Activated CD4-positive, alpha-beta T cell treated with anti-CD3 and anti-CD28 coated beads for 4 hours (primary cell): ENCODE results near the gene TSPAN33.
"Not testable (repeated sequence)": the region's sequence is repeated elsewhere in the genome, so short reads cannot be mapped to it uniquely, and the experiment has no call there.

Source experiments
- DNase-seq, 2 donors: peaks; one replicate each; pipeline ENCODE4 v3.0.0-alpha.2; 2020

Gene TSPAN33, protein sequence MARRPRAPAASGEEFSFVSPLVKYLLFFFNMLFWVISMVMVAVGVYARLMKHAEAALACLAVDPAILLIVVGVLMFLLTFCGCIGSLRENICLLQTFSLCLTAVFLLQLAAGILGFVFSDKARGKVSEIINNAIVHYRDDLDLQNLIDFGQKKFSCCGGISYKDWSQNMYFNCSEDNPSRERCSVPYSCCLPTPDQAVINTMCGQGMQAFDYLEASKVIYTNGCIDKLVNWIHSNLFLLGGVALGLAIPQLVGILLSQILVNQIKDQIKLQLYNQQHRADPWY

DNA sequence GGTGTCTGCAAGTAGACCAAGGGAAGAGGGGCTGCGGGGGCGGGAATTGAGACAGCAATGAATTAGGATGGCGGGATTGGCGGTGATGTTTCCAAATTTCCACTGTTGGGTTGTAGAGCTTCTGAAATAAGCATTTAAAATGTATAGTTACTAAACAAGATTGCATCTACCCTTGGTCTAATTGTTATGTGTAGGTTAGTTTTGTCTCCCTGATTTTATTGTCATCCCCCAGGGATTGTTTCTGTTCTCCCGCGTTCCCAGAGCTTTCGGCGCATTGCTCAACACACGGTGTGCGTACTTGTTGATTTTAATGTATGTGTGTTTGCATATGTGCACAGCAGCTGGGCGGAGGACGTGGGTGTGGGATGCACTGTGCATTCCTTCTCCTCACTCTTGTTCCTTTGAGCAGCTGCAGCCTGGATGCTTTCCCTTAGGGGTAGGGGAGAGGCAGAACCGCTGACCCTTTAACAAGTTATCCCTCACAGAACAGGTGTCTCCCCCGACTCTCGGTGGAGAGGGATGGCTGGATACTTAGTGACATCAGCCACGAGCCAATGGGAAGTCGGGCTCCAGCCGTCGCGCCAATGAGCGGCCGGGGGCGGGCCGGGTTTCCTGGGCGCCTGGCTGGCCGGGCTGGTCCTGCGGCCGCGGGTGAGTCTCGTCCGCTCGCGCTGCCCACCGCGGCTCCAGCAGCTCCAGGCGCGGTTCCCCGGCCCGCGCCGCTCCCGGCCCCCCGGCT is at the start of gene TSPAN33:
Gene TSPAN33, plus strand, starts transcription at position 613 of the 739 bp plus-strand sequence. CDS start 274 bp downstream, outside the sequence.
- peak; percentile 42 to 43 for DNase-seq

DNA sequence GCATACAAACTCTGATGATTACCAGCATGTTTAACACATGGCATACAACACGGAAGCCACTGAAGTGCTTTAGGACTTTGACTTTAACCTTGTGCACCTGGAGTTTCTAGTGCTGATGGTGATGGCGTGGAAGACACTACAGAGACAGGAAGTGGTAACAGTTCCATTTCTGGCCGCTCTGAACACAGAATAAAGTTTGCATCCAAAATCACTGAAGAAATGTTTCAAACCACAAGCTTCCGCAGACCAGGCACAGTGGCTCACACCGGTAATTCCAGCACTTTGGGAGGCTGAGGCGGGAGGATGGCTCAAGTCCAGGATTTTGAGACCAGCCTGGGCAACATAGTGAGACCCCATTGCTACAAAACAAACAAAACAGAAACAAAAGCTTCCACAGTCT is 49.2 kb upstream of the TSPAN33 start:
- peak in 1 of 2 donors; percentile 2 for DNase-seq

DNA sequence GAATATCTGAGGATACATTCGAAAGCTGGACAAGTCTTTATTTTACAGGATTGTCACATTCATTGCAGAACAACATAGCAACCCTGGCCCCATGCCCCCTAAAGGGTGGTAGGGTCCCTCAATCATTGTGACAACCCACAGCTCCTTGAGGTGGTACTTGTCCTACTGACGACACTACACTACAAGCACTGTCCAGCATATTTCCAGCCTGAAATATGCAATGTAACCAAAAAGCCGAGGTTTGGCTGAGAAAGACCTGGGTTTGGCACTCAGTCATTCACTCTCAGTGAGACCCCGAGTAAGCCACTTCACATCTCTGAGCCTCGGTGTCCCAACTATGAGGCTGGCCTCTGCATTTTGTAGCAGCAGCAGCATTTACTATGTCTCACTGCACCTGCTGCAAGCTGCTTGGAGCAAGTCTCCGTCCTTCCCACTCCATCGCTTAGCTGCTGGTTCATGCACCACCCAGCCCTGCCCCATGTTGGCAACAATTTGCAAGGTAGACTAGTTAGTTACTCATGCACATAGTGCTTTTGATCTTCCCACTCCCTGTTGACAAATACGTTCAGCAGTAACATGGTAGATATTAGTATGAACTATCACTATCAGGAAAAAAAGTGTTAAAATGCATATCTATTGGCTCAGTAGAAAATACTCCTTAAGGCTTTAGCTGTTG is 46.0 kb upstream of the TSPAN33 start:
- no peak for DNase-seq

DNA sequence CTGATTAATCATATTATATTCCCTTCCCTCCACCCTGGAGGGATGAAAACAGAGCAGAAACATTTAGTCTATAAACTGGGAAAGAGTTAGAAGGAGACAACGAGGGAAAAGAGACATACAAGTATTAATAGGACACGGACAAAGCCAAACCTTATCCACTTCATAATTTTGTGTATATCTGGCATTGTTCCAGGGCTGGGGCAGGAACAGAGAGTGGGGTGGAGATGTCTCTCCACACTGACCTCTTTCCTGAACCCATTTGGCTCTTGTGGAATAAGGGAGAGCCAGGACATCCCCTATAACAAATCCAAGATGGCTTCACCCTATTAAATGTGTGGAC is 43.7 kb upstream of the TSPAN33 start:
- DNase-seq, result no peak

DNA sequence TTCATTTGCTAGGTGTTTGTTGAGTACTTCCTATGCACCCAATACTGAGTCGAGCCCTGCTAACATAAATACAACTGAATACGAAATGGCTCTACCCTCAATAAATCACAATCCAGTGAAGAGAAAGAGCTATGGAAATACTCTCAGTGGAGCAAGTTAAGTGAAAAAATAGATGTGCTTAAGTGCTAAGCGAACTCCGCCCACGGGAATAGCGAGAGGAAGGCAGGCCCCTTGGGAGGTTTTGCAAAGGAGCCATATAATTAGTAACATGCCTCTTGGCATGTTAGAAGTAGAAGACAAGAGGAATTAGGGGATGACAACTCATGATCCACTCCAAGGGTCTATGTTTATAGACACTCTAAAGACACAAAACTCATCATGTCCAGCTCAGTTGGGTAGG is 42.8 kb upstream of the TSPAN33 start:
- DNase-seq, result no peak

DNA sequence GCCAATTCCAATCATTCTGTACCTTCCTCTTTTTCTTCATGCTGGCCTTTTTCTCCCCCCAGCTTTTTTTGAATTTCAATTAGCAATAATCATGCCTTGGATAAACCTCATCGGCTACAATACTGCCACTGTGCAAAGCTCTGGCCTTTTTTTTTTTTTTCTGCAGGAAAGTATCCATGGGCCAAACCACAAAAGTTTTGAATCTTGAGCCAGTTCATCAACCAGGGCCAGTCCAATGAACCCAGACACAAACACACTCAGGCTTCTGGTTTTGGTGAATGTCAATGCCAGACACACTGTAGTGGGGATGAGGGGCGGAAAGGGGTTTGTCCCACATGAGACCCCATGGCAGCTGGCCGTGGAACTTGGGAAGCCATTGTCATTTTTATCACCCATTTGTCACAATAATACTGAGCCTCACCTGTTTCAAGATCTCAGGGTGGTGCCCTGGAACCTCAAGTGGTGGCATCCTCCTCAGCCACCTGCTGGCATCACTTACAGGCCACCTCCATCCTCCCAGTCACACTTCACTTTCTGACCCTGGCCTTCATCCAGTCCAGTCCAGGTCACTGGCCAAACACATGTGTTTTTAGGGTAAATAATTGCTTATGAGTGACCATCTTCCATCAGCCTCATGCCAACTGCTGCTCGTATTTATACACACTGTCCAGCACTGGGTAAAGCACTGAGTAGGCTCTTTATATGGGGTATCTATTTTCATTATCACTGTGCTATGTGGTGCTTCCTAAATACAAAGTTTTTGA is 40.8 kb upstream of the TSPAN33 start:
- DNase-seq, result no peak

DNA sequence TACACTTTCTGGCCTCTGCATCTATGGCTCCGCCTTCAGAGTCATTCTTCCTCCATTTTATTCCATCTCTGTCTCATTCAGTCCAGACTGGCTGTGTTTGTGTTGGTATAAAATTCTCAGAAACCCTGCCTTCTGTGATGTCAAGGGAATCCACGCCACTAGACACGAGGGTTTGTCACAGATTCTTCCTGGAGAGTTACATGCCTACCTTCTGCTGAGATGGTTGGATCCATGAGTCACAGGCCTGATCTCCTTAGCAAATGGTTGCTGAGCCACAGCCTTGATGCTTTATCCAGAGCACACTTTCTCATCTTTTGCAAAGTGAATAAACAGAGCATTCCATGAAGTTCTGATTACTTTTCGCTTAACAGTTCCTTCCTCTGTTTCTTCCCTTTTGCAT is 35.9 kb upstream of the TSPAN33 start:
- no peak for DNase-seq

DNA sequence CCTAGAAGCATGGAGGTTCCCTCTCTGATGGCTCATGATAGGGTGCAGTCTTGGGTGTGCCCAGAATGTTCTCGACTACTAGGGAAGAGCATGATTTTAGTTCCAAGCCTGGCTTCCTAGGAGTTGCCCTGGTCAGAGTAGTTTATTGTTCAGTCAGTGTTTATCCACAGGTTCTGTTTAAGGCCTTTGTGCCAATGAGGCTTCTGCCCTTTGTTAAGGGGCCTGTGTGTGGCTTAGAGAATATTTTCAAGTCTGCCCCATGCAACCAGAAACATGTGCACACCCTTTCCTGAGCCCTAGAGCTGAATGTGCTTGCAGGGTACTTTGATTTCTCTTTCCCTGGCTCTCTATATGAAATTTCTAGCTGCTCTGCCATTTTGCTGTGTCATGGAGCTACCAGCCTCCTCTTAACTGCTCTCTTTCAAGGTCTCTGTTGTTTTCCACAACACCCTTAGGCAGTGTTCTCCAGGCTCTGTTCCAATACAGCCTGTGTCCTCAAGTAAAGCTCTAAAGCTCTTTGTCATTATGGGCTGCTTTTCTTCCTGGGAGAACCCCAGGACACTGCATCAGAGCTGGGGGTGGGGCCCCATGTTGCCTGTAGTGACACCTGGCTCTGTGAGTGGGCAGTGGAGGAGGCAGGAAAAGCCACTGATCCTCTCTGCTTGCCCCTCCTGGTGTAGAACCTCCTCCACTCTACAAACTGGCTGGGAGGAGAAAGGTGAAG is 34.1 kb upstream of the TSPAN33 start:
- no peak for DNase-seq

DNA sequence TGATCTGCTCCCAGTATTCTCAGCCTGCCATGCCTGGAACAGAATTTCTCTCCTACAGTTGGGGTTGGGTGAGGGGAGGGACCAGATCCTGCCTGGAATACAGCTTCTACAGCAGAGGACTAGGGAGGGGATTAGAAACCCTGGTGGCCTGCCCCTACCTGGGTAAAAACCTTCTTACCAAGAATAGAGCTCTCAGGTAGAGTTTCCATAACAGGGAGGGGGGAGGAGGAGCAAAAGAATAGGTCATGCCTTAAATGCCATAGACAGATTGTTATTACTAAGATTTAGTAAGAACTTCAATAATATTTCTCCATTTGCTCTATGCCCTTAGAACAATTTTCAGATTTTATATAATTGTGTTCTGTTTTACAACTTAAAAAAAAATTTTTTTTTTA is 33.5 kb upstream of the TSPAN33 start:
- no peak for DNase-seq

DNA sequence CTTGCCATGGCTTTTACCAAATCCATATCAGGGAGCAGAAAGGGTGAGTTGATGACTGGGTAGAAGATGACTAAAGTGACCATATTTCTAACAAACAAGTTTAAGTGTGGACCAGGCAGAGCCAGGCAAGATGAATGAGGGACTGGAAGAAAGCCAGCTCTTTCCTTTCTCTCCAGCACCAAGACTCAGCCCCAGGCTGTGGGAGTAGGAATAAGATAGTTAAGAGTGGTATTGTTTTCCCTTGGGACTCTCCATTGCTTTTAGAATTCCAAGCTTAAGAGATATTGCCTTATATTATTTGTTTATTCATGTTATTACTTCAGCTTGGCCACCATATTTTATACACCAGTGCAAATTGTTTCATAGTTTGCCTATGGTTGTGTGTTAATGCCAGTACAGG is 28.8 kb upstream of the TSPAN33 start:
- no peak for DNase-seq

DNA sequence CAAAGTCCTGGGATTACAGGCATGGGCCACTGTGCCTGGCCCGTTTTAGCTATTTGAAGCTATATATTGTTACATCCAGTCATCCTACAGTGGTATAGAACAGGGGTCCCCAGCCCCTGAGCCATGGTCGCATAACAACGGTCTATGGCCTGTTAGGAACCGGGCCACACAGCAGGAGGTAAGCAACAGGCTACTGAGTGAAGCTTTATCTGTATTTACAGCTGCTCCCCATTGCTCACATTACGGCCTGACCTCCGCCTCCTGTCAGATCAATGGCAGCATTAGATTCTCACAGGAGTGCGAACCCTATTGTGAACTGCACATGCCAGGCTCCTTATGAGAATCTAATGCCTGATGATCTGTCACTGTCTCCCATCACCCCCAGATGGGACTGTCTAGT is 26.3 kb upstream of the TSPAN33 start:
- DNase-seq, result no peak

DNA sequence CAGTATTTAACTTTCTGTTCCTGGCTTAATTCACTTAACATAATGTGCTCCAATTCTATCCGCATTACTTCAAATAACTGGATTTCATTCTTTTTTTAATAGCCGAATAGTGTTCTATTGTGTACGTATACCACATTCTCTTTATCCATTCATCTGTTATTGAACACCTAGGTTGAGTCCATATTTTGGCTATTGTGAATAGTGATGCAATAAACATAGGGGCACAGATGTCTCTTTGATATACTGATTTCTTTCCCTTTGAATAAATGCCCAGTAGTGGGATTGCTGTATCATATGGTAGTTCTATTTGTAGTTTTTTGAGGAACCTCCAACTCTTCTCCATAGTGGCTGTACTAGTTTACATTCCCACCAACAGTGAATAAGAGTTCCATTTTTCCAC is 25.5 kb upstream of the TSPAN33 start:
- no peak for DNase-seq

DNA sequence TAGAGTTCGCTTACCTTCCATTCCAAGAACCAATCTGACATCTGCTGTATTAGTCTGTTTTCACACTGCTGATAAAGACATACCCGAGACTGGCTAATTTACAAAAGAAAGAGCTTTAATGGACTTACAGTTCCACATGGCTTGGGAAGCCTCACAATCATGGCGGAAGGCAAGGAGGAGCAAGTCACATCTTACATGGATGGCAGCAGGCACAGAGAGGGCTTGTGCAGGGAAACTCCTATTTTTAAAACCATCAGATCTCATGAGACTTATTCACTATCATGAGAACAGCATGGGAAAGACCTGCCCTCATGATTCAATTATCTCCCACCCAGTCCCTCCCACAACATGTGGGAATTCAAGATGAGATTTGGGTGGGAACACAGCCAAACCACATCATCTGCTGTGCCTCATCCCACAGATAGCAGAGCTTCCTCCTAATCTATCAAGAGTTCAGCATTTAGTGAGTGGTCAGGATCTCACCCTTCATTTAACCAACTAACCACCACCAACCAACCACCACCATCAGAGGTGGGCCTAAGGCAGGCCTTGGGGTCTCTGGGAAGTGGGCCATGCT is 22.9 kb upstream of the TSPAN33 start:
- not testable (repeated sequence) for DNase-seq

DNA sequence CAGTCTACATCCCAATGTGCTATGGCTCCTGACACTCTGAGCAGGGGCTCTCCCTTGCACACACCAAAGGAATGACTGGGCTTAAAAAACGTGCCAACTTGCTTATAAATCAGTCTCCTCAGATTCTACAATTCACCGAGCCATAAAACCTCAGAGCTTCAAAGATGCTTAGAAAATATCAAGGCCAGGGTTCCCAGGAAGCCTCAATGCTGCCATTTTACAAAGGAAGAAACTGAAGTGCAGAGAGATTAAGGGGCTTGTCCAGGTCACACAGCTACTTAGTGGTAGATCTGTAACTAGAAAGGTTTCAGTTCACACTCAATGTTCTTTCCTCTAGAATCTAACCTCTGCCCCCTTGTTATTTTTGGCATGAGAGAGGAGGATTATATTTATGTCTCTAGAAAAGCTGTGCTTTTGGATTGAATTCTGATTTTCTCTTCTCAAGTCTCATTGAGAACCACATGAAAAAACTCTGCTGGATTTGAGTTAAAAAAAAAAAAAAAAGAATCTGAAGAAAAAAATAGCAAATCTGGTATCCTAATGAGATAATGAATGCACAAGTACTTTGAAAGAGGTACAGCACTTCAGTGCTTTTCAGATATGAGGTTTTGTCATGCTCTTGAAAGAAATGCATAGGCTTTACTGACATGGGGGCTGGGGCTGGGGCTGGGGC is 22.3 kb upstream of the TSPAN33 start:
- DNase-seq, result no peak

DNA sequence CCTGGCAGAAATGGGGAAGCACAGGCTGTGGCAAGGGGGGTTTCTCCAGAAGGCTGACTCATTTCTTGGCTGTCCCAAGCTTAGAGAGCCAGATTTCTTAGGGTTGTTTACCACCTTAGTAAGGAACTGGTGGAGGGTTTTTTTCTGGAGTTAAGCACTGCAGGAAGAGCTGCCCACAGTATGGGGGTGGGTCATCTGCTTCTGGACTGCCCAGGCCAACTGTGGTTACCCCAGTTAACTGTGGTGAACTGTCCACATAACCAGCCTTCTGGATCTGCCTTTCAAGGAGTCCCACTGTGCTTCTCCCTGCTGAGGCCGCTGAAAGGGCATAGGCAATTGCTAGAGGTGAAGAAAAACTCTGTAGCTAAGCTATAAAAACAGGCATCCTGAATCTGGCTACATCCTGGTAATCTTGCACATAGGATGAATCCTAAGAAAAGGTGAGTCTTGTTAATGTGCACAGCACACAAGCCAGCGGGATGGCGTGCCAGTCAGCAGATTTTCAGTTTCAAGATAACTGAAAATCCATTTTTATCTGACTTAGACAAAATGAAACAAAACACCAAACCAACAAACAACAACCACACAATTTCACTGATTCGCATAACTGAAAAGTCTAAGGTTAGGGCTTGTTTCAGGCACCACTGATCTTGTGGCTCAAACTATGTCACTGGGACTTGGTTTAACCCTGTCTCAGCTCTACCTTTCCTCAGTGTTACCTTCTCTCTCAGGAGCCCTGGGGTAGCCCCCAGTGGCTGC is 21.6 kb upstream of the TSPAN33 start:
- DNase-seq, result no peak

DNA sequence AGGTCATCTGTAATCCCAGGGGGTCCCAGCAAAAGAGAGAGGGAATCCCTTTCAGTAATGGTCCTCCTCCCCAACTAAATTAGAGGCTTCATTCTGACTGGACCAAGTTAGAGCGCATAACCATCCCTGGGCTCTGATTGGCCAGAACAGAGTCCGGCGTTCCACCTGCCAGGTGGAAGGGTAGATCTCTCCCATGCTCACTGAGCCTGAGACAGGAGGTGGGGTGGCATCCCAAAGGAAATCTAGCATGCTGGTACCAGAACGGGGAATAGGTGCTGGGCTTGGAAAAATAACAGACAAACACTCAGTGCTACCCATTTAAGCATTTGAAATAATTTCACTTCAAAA is 21.0 kb upstream of the TSPAN33 start:
- no peak for DNase-seq

DNA sequence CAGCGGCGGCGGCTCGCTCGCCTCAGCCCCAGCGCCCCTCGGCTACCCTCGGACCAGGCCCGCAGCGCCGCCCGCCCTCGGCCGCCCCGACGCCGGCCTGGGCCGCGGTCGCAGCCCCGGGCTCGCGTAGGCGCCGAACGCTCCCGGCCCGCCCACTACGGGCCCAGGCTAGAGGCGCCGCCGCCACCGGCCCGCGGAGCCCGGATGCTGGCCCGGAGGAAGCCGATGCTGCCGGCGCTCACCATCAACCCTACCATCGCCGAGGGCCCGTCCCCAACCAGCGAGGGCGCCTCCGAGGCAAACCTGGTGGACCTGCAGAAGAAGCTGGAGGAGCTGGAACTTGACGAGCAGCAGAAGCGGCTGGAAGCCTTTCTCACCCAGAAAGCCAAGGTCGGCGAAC is 18.2 kb upstream of the TSPAN33 start:
- DNase-seq, result no peak

DNA sequence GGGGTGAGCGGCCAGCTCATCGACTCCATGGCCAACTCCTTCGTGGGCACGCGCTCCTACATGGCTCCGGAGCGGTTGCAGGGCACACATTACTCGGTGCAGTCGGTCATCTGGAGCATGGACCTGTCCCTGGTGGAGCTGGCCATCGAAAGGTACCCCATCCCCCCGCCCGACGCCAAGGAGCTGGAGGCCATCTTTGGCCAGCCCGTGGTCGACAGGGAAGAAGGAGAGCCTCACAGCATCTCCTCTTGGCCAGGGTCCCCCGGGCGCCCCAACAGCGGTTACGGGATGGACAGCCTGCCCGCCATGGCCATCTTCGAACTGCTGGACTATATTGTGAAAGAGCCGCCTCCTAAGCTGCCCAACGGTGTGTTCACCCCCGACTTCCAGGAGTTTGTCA is 17.4 kb upstream of the TSPAN33 start:
- DNase-seq, result no peak

DNA sequence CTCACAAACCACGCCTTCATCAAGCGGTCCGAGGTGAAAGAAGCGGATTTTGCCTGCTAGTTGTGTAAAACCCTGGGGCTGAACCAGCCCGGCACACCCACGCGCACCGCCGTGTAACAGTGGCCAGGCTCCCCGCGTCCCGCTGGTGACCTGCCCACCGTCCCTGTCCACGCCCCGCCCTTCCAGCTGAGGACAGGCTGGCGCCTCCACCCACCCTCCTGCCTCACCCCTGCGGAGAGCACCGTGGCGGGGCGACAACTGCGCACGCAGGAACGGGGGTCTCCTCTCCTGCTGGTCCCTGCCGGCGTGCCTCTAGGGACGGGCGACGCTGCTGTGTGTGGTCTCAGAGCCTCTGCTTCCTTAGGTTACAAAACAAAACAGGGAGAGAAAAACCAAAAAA is 16.9 kb upstream of the TSPAN33 start:
- no peak for DNase-seq

DNA sequence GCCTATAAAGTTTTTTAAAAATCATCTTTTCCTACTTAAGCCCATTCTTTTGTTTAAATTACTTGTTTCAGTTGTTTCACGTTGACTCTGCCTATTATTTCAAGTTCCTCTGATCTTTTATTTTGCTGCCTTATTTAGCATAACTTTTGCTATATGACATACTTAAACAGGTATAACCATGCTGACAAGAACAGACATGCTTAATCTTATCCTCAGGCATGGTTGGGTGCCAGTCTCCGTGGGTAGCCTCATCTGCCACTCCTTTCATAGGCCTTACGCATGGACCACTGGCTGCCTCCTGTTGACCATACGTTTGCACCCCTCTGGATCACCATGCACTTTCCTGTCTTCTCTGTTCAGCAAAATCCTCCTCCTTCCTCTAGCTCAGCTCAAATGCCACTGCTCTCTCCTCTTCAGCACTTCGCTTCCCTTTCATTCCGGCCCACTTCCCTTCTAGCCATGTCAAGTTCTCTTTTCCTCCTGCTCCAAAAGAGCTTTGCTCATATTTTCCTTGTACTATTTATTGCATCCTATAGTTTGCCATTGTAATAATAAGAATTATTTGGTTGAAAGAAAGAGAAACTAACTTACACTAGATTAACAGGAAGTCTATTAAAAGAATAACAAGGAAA is 10.0 kb upstream of the TSPAN33 start:
- DNase-seq, result no peak
